Left colon (tissue), 2 donors: ENCODE results near the gene CCL17. TPM values are rescaled to one million over a fixed set of nuclear protein-coding genes. Genes with fewer than 3 reads are reported as not detected.
"Not testable (repeated sequence)": the region's sequence is repeated elsewhere in the genome, so short reads cannot be mapped to it uniquely, and the experiment has no call there.

Source experiments
- ATAC-seq: fragments of 200-7000 bp; cut with Tn5 transposase; one replicate; pipeline ENCODE4 v1.9.1; 2020; ENCODE audit warnings: mild to moderate bottlenecking, moderate library complexity
- DNase-seq, 2 donors: peaks; one replicate each; pipeline ENCODE4 v3.0.0-alpha.2; 2020
- intact Hi-C, 2 donors: fragments of 100-400 bp; cut with DNase I in 1 of 2; cut with micrococcal nuclease in 1 of 2; formaldehyde crosslinking; loops; one replicate each; pipeline versions ENCODE4 v1.11.2 to v1.14.0; 2022; cut with DNase I, micrococcal nuclease
- long read RNA-seq: library from polyadenylated mRNA; unstranded; transcript quantifications from one replicate; pipeline ENCODE4 v2.0.0, GENCODE V29; 2021
- total RNA-seq, 2 donors: library from RNA; stranded (reverse); fragmentation: NEBNext Ultra II Directional; extraction: Animal tissue kit (Norgen Biotek cat#: 25700); gene quantifications; one replicate each; pipeline ENCODE4 v1.2.1, GENCODE V29; 2021
- donor health status: DM: no; HTN: no; CAD: no.
- donor health status: DM: yes; HTN: yes; CAD: no.

Gene CCL17
- total RNA-seq: not detected
- long read RNA-seq: 0 reads

DNA sequence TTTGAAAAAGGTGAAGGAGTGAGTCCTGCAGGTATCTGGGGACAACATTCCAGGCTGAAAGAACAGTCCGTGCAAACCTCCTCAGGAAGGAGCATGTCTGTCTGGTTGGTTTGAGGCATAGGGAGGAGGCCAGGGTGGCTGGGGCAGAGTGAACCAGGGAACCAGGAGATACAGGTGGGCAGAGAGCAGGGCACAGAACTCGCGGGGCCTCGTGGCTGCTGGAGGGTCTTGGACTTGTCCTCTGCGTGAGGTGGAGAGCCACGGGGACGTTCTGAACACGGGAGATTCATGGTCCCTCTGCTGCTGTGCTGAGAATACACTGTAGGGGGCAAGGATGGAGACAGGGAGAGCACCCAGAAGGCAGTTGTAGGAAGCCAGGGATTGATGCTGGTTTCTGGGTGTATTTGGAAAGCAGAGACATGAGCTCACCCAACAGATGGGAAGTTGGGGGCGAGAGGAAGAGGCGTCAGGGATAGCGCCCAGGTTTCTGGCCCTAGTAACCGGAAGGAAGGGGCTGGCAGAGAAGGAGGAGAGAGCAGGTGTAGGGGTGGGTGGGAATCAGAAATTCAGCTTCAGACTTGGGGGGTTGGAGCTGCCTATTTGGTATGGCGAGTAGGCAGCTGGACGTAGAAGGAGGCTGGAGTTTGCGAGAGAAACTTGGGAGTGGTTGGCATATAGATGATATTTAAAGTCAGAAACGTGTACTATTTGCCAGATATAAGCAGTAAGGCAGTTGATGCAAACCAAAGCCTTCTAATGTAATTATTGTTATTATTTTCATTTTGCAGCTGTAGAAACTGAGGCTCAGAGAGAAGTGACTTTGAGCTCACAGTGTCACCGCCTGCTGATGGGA, at the start of gene CCL17:
TSS of gene CCL17 (plus strand) at position 803 of the 853 bp plus-strand sequence. CDS start 9,166 bp downstream, outside the sequence.
- ATAC-seq: no peak
- DNase-seq: no peak
- intact Hi-C loops: no loop called here

DNA sequence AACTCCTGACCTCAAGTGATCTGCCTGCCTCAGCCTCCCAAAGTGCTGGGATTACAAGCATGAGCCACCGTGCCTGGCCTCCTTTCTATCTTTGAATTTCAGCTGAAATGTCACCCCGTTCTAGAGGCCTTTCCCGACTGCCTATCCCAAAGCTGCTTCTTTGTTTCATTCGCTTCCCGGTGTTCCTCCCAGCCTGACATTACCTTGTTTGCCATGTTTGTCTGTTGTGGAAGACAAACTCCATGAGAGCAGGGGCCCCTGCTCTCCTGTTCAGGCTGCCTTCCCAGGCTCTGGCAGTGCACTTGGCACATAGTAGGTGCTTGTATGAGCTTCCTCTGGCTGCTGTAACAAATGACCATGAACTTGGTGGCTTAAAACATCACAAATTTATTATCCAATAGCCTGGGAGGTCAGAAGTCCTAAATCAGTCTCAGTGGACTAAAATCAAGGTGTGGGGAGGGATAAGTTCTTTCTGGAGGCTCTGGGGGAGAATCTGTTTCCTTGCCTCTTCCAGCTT, 48.6 kb upstream of the CCL17 start:
- intact Hi-C loops: no loop called here
- DNase-seq (no peak), ATAC-seq (no peak)

DNA sequence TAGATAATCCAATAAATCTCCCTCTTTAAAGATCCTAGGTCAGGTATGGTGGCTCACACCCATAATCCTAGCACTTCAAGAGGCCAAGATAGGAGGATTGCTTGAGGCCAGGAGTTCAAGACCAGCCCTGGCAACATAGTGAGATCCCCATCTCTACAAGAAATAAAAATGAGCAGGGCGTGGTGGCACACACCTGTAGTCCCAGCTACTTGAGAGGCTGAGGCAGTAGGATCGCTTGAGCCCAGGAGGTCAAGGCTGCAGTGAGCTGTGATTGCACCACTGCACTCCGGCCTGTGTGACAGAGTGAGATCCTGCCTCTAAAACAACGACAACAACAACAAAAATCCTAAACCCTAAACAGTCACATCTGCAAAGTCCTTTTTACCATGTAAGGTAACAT, 48.0 kb upstream of the CCL17 start:
- intact Hi-C loops: no loop called here
- DNase-seq (no peak), ATAC-seq (no peak)

DNA sequence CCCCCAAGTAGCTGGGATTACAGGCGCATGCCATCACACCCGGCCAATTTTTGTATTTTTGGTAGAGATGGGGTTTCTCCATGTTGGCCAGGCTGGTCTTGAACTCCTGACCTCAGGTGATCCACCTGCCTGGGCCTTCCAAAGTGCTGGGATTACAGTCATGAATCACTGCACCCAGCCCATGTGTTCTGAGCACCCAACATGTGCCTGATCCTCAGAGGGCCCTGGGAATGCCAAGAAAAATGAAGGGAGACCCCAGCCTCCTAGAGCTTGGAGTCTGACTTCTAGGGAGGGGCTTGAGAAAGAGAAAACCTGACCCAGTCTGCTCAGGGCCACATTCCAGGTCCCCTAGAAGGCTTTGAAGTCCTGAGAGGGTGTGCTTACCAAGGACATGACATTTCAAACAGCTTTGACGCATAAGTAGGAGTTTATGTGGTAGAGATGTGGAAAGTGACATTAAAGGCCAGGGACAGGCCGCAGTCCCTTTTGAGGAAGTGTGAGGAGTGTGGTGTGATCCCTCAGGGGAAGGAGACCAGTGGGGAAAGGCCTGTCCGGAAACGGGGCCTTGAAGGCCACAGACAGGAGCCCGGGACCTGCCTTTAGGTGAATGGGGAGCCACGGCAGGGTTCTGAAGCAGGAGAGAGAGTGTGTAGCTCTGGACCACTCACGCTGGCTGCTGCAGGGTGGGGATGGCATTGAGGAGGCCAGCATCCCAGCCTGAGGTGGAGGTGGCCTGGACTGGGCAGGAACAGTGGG, 47.1 kb upstream of the CCL17 start:
- ATAC-seq (no peak), DNase-seq (no peak)
- intact Hi-C loops: no loop called here

DNA sequence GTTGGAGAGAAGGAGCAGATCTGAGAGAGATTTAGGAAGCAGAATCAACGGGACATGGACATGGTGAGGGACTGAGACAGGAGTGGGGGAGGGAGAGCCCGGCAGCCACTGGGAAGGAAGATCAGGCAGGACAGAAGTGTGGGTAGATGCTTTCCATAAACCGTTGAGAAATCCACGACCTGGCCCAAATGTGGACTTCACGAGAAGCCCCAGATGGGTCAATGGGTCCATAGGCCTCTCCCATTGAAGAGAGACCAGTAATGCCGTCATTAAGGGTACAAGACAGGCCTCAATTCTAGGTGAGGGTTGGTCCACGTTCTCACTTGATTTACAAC, 46.5 kb upstream of the CCL17 start:
- DNase-seq (no peak), ATAC-seq (no peak)
- intact Hi-C loops: no loop called here

DNA sequence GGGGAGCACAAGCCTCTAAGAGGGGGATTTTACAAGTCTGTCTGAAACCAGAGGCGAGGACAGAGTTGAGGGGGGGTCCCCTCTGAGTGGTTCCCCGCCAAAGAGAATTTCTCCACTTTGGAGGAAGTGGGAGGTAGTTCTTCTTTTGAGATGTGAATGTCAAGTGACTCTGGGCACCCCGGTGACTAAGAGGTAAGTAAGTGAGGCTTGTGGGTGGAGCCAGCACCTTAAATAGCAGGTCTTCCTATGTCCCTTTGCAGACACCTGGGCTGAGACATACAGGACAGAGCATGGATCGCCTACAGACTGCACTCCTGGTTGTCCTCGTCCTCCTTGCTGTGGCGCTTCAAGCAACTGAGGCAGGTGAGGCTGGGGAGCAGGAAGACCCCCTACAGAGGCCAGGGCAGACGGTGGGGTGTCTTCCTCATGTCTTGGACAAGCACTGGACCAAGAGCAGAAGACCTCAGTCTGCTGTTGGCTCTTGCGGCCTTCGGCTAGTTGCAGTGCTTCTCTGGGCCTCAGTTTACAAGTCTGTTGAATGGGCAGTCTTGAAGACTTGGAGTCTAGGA, 46.0 kb upstream of the CCL17 start, which contains the start of gene CCL22:
TSS of gene CCL22 (plus strand) at position 257 of the 569 bp plus-strand sequence. CDS start at position 291, 34 bp downstream.
- DNase-seq (no peak), ATAC-seq (no peak)
- intact Hi-C loops: no loop called here

DNA sequence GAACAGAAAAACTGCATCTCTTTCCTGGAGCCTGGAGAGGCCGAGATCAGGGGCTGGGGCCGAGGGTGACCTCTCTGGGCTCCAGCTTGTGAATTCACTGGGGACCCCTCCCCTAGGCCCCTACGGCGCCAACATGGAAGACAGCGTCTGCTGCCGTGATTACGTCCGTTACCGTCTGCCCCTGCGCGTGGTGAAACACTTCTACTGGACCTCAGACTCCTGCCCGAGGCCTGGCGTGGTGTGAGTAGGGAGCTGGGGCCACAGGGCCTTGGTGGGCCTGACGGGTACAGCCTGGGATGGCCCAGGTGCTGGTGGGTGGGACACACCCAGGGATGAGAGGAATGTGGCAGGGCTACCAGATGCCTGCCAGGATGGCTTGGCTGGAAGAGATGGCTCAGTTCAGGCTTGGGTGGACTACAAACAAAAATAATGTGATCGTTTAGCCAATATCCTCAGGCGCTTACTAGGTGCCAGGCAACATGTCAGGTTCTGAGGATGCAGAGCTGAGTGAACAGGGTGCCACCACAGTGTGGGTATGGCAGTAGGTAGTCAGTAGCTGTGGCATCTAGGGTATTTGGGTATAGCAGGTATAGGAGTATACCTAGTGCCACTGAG, 44.1 kb upstream of the CCL17 start:
- DNase-seq: no peak
- no peak for ATAC-seq
- intact Hi-C loops: no loop called here

DNA sequence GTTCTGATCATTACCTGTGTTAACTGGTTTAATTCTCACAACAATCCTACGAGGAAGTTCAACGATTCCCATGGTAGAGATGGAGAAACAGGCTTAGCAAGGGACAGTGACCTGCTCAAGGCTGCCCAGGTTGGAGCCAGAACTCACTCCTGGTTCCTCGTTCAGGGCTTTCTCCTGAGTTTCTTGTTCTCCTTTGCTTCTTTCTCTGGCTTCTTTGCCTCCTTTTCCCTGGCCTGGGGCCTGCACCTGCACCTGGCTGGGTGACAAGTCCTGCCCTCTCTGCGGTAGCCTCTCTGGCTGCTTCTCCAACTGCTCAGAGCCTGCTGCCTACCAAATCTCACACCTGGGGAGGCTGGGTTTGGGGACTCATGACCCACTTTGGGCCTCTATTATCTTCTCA, 43.2 kb upstream of the CCL17 start:
- ATAC-seq: peak; percentile 23

DNA sequence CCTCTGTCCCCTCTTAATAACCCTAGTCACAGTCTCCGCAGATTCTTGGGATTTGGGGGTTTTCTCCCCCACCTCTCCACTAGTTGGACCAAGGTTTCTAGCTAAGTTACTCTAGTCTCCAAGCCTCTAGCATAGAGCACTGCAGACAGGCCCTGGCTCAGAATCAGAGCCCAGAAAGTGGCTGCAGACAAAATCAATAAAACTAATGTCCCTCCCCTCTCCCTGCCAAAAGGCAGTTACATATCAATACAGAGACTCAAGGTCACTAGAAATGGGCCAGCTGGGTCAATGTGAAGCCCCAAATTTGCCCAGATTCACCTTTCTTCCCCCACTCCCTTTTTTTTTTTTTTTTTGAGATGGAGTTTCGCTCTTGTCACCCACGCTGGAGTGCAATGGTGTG, 40.4 kb upstream of the CCL17 start:
- DNase-seq: no peak
- intact Hi-C loops: no loop called here
- no peak for ATAC-seq

More for the DNA sequence above, 43.2 kb upstream of the CCL17 start:
- intact Hi-C loops: no loop called here
- no peak for DNase-seq

DNA sequence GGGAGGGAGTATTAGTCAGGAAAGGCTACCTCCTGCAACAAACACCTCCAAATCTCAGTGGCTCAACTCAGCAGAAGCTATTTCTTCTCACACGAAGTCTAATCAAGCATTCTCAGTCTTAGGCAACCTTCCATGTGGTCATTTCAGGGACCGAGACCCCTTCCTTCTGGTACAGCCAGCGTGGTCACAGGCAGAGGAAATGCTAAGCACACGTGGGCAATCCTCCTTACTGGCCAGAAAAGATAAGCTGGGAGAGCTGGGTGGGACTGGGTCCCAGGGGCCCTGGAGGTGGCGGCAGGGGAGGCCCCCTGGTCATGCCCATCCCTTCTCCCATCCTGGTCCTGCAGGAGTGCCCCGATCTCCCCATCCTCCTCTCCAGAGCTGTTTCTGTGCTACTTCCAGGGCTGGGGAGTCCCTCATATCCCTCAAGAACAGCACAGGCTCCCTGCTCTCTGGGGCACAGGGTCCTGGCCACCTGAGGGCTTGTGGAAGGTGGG, 38.0 kb upstream of the CCL17 start:
- intact Hi-C loops: no loop called here
- no peak for DNase-seq
- no peak for ATAC-seq

DNA sequence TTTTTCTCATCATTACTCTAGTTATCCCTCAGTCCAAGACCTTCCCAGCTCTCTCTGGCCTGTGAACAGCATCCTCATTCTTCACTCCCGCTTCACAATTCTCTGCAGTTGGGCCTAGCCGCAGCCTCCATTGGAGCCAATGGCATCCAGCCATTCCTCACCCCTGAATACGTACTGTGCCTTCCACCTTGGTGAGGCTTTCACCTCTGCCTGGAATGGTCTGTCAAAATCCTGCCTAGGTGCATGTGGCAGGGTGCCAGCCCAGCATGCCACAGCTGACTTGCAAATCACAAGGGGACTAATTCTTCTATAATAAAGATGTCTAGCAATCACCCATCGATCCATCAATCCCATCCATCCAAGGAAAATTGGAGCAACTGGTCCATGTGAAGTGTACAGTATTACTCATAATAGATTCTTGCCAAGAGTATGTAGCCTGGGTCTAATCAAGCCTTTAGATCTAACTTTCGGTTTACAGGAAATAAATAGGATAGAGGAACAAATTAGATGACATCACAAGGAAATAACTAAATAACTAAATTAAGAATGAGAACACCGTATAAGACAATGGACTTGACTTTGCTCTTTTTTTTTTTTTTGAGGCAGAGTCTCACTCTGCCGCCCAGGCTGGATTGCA, 37.3 kb upstream of the CCL17 start:
- DNase-seq (no peak), ATAC-seq (no peak)
- intact Hi-C loops: no loop called here

DNA sequence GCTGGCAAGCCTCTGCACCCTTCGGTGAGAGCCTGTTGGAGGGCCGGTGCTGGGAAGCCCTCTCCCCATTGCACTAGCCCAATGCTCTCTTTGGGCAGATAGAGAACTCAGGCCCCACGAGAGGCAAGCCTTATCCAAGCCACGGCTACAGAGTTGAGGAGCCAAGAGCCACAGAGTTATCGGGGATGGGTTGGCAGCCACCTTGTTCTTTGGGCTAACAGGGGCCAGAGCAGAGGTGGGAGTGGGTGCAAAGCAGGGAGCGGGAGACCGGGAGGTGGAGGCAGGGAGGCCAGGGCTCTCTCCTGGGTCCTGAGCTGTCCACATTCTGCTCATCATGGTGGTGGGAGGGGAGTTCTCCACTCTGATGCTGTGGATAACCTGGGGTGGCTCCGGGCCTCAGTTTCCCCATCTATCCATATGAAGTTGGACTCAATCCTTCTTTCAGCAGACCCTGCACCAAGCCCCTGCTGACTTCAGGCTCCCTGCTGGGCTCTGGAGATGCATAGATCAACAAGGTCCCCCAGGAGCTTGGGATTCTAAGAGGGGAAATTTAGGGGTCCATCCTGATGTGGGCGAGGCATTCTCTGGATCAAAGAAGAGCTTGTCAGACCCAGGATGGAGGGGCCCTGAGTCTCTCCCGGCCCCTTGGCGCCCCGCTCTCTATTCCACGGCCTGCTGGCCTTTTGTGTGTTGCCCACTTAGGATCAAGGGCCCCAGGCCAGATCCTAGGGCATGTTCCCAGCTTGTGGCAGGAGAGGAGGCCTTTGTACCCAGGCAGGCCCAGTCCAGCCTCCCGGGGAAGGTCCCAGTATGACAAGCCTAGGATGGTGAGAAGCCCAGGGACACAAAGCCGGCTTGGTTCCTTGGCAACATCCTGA, 32.8 kb upstream of the CCL17 start:
- intact Hi-C loops: no loop called here
- ATAC-seq: peak; percentile 69
- no peak for DNase-seq

DNA sequence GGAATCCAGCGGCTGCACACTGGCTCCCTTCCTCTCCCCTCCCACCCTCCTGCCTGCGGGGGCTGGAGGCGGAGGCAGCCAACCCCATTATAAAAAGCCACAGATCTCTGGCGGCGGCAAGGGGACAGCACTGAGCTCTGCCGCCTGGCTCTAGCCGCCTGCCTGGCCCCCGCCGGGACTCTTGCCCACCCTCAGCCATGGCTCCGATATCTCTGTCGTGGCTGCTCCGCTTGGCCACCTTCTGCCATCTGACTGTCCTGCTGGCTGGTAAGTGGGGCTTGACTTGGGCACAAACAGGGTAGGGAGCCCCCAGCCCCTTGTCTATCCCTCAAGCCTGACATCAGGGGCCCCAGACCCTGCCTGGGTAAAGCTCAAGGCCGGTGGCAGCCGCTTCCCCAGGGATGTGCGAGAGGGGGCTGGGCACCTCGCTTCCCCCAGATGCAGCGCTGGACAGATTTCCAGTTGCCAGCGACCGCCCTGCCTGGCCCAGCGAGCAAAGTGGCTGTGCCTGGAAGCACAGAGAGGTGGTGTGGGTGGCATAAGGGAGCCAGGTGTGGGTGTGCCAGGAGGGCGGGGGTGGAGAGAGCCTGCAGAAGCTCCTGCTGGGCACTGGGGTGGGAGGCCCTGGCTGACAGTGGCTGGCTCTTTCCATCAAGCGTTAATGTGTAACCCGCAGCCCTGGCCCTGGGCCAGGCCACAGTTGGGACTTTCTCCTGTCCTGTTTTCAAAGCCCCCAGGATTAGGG, 32.0 kb upstream of the CCL17 start, which contains the start of gene CX3CL1:
TSS of gene CX3CL1 (plus strand) at position 119 of the 745 bp plus-strand sequence. CDS start at position 198, 79 bp downstream.
- DNase-seq: peak; percentile 77
- intact Hi-C loops: no loop called here
- peak; percentile 94 for ATAC-seq

DNA sequence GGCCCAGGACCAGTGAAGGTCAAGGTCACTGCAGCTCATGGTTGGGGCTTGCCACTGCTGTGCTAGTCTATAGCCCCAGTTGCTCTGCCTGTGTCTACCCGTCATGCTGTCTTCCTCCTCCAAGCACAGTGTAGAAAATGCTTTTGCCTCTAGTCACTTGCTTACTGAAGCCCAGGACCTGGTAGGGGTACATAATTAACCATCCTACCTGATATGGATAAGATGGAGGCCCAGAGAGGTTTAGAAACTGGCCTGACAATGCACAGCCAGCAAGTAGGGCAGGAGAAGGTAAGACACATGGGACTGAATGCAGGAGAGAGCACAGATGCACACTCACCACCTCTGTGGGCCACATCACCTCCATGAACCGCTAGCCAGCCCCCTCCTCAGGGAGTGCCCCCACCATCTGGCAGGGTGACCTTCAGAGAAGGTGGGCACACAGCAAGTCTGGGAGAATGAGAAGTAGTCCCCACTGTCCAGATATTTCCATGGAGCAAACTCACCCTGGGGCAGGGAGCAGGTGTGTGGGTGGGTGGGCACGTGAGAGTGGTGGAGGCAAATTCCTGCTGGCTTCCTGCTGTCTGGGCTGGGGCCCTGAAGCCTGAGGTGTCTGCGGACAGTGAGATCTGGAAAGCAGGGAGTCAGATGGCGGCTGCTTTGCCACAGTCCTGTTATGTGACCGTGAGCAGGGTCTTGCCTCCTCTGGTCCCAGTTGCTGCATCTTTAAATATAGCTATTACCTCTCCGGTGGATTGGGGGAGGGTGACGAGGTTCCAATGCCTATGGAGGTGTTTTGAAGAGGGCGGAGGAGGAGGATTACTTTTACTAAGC, 31.2 kb upstream of the CCL17 start:
- intact Hi-C loops: no loop called here
- ATAC-seq (no peak), DNase-seq (no peak)

DNA sequence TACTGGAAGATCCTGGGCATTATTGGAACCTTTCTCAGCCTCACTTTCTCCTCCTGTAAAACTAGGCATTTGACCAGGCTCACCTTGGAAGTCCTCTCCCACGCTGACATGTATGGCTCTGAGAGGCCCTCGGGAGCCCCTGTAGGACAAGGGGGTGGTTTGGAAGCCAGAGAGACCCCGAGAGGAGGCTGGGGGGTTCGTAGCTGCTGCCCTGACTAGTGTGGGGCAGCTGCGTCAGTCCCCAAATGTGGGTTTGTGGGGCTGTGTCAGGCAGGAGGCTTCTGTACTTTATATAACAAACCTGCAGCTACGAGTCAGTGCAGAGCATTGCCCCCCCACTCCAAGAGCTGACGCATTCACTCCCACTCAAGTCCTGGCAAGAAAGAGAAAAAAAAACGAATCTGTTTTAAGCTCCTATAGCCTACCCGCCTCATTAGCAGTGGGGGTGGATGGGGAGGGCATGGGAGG, 30.5 kb upstream of the CCL17 start:
- intact Hi-C loops: no loop called here
- DNase-seq (no peak), ATAC-seq (no peak)

DNA sequence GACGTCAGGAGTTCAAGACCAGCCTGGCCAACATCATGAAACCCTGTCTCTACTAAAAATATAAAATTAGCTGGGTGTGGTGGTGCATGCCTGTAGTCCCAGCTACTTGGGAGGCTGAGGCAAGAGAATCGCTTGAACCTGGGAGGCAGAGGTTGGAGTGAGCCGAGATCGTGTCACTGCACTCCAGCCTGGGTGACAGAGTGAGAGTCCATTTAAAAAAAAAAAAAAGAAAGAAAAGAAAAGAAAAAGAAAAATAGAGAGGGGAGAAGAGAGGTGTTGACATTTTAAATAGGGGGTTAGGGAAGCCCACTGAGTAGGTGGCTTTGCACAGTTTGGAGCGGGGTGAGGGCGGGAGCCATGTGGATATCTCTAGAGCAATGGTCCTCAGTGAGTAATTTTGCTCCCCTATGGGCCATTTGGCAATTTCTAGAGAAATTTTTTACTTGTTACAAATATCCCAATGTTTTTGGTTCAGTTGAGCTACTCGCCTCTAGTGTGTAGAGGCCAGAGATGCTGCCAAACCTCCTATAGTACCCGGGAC, 29.6 kb upstream of the CCL17 start:
- DNase-seq, intact Hi-C loops, ATAC-seq: not testable (repeated sequence)
